Stomach (tissue), 4 donors: ENCODE results near the gene P2RY11.

Source experiments
- CTCF ChIP-seq, 7 experiments: fragments of 450-650 bp in 4 of 7; fragments of 200-600 bp in 3 of 7; sonication (generic) in 3 of 7; IDR thresholded peaks; one replicate each; pipeline ENCODE4 v1.5.1; 2016 to 2019; ENCODE audit warnings: antibody characterized with exemption in 7 of 7, control low read depth in 2 of 7, mild to moderate bottlenecking in 1 of 7
- EP300 ChIP-seq: sonication (generic); formaldehyde crosslinking; IDR thresholded peaks from one replicate; pipeline ENCODE4 v1.6.1; 2017; ENCODE audit warnings: antibody characterized with exemption
- POLR2A ChIP-seq, 4 donors: fragments of 450-650 bp; IDR thresholded peaks; one replicate each; pipeline ENCODE4 v1.6.1; 2016; ENCODE audit warnings: antibody characterized with exemption in 4 of 4, control low read depth in 2 of 4, mild to moderate bottlenecking in 1 of 4, moderate library complexity in 1 of 4

GRCh38 chr19:10124429-10124828, 12.9 kb downstream of the P2RY11 start:
- TF ChIP-seq CTCF (IDR thresholded peaks at IDR 0.05) (no peak), POLR2A (IDR thresholded peaks at IDR 0.05) (no peak), EP300 (no peak)
